Mesothelial cell of epicardium (in vitro differentiated cells): ENCODE data around the gene KAZN. TPM values are rescaled to one million over a fixed set of nuclear protein-coding genes. Genes with fewer than 3 reads are reported as not detected.

Experiments used
- DNase-seq, 2 experiments: peaks; one replicate each; pipeline ENCODE4 v3.0.0; 2021; ENCODE audit warnings: low spot score in 2 of 2; ENCODE audit not compliant: unreplicated experiment in 2 of 2
- H3K27ac Mint-ChIP-seq: 2 replicates; pipeline ENCODE4 v1.8.0; 2021; ENCODE audit warnings: mixed read lengths
- H3K27me3 Mint-ChIP-seq: 2 replicates; pipeline ENCODE4 v1.8.0; 2021; ENCODE audit warnings: low read depth, mixed read lengths
- H3K36me3 Mint-ChIP-seq: 2 replicates; pipeline ENCODE4 v1.8.0; 2021; ENCODE audit warnings: mixed read lengths
- H3K4me1 Mint-ChIP-seq: 2 replicates; pipeline ENCODE4 v1.8.0; 2021; ENCODE audit warnings: mixed read lengths
- H3K4me3 Mint-ChIP-seq: 2 replicates; pipeline ENCODE4 v1.8.0; 2021; ENCODE audit warnings: mild to moderate bottlenecking, moderate library complexity, mixed read lengths
- H3K9me3 Mint-ChIP-seq: 2 replicates; pipeline ENCODE4 v1.8.0; 2021; ENCODE audit warnings: mixed read lengths
- total RNA-seq: library from RNA; stranded (reverse); gene quantifications from 3 replicates; pipeline ENCODE4 v1.2.1, GENCODE V29; 2021
- TF ChIP-seq, protein P1 (sequence below): fragments of 200-600 bp; sonication (generic); IDR thresholded peaks from one replicate; pipeline ENCODE4 v1.5.0; 2021; ENCODE audit warnings: antibody characterized with exemption; ENCODE audit not compliant: unreplicated experiment

Gene KAZN
- total RNA-seq, 1 donor from 2014 or later = 38.4 TPM

GRCh38 chr1:14634486-14634885 is 36.0 kb downstream of the KAZN start:
- no peak for DNase-seq
- H3K27ac Mint-ChIP-seq = no peak overlapping the region
- TF ChIP-seq, protein P1, sequence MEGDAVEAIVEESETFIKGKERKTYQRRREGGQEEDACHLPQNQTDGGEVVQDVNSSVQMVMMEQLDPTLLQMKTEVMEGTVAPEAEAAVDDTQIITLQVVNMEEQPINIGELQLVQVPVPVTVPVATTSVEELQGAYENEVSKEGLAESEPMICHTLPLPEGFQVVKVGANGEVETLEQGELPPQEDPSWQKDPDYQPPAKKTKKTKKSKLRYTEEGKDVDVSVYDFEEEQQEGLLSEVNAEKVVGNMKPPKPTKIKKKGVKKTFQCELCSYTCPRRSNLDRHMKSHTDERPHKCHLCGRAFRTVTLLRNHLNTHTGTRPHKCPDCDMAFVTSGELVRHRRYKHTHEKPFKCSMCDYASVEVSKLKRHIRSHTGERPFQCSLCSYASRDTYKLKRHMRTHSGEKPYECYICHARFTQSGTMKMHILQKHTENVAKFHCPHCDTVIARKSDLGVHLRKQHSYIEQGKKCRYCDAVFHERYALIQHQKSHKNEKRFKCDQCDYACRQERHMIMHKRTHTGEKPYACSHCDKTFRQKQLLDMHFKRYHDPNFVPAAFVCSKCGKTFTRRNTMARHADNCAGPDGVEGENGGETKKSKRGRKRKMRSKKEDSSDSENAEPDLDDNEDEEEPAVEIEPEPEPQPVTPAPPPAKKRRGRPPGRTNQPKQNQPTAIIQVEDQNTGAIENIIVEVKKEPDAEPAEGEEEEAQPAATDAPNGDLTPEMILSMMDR = no peak
- H3K4me3 Mint-ChIP-seq = no peak overlapping the region
- no peaks in the 10 kb centered on the region for H3K9me3 Mint-ChIP-seq
- no peaks in the 10 kb centered on the region for H3K27me3 Mint-ChIP-seq
- H3K4me1 Mint-ChIP-seq = peaks cover 9% of the 10 kb centered on the region
- H3K36me3 Mint-ChIP-seq = peaks cover 2% of the 10 kb centered on the region

- TF ChIP-seq, protein P1 = no peak
- H3K27me3 Mint-ChIP-seq = no peaks in the 10 kb centered on the region
- no peak overlapping the region for H3K27ac Mint-ChIP-seq
- H3K4me3 Mint-ChIP-seq = no peak overlapping the region
- no peaks in the 10 kb centered on the region for H3K9me3 Mint-ChIP-seq
- H3K4me1 Mint-ChIP-seq = peaks cover 9% of the 10 kb centered on the region
- DNase-seq = no peak
- peaks cover 2% of the 10 kb centered on the region for H3K36me3 Mint-ChIP-seq
Measured at GRCh38 chr1:14635421-14635820, 36.9 kb downstream of the KAZN start.

DNA sequence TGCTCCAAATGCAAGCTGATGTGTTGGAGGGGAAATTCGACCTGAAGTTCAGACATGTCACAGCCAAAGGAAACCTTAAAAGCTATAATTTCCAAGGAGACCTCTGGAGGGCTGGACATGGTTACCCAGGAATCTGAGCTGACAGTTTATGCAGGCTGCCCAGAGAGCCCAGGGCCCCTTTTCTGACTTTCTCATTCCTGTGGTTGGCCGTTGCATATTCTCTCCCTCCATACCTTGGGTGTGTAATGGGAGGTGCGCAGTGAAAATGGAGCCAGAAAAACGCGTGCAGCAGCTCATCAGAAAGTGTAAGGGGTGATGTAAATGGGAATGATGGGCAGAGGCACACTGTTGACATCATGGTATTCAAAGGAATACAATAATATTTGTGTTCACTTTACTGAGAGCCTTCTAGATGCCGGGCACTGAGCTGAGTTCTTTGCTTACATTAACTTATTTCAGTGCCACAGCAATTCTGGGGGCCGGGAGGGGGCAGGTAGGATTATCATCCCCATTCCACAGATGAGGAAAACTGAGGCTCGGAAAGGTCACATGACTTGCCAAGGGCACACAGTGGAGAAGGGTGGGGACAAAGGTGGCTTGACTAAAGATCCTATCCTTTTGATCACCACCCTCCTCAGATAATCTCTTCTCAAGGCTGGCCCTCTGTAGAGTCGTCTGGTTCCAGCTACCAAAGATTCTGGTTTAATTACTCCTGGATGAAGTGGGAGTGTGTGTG is 38.6 kb downstream of the KAZN start:
- H3K9me3 Mint-ChIP-seq = peaks cover 7% of the 10 kb centered on the region
- no peaks in the 10 kb centered on the region for H3K27me3 Mint-ChIP-seq
- H3K4me3 Mint-ChIP-seq = no peak overlapping the region
- H3K36me3 Mint-ChIP-seq = peaks cover 11% of the 10 kb centered on the region
- no peak overlapping the region for H3K27ac Mint-ChIP-seq
- TF ChIP-seq, protein P1 = no peak
- peaks cover 9% of the 10 kb centered on the region for H3K4me1 Mint-ChIP-seq
- no peak for DNase-seq

- Mint-ChIP-seq H3K4me1 (peaks cover 5% of the 10 kb centered on the region), H3K9me3 (peaks cover 11% of the 10 kb centered on the region), H3K4me3 (no peak overlapping the region), H3K27ac (no peak overlapping the region), H3K36me3 (peaks cover 18% of the 10 kb centered on the region), H3K27me3 (no peaks in the 10 kb centered on the region)
- DNase-seq = no peak
- TF ChIP-seq, protein P1 = no peak
Measured at GRCh38 chr1:14639291-14640050, 41.0 kb downstream of the KAZN start.

DNA sequence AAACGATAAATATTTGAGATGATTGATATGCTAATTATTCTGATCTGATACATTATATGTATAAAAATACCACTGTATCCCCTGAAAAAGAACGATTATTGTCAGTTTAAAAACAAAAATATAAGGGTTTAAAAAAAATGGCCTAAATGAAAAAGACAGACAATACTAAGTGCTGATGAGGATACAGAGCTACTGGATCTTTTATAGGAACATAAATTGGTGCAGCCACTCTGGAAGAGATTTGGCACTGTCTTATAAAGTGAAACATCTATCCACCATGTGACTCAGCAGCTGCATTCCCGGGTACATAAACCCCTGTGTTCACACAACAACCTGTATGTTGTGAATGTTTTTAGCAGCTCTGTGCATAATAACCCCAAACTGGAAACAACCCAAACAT is 44.2 kb downstream of the KAZN start:
- Mint-ChIP-seq H3K27ac (no peak overlapping the region), H3K27me3 (no peaks in the 10 kb centered on the region), H3K9me3 (peaks cover 25% of the 10 kb centered on the region), H3K4me1 (no peaks in the 10 kb centered on the region), H3K36me3 (peaks cover 31% of the 10 kb centered on the region), H3K4me3 (no peak overlapping the region)
- TF ChIP-seq, protein P1 = no peak
- no peak for DNase-seq
